GM19324 (cell line): Measurements from ENCODE around the gene CRTC2.
"Not testable (repeated sequence)": the region's sequence is repeated elsewhere in the genome, so short reads cannot be mapped to it uniquely, and the experiment has no call there.

ENCODE experiments used
- ATAC-seq: cut with Tn5 transposase; IDR thresholded peaks from one replicate; pipeline ENCODE4 v1.9.1; 2021; ENCODE audit warnings: mild to moderate bottlenecking, moderate library complexity; ENCODE audit not compliant: unreplicated experiment, low FRiP score

CRTC2 gene, protein sequence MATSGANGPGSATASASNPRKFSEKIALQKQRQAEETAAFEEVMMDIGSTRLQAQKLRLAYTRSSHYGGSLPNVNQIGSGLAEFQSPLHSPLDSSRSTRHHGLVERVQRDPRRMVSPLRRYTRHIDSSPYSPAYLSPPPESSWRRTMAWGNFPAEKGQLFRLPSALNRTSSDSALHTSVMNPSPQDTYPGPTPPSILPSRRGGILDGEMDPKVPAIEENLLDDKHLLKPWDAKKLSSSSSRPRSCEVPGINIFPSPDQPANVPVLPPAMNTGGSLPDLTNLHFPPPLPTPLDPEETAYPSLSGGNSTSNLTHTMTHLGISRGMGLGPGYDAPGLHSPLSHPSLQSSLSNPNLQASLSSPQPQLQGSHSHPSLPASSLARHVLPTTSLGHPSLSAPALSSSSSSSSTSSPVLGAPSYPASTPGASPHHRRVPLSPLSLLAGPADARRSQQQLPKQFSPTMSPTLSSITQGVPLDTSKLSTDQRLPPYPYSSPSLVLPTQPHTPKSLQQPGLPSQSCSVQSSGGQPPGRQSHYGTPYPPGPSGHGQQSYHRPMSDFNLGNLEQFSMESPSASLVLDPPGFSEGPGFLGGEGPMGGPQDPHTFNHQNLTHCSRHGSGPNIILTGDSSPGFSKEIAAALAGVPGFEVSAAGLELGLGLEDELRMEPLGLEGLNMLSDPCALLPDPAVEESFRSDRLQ

DNA sequence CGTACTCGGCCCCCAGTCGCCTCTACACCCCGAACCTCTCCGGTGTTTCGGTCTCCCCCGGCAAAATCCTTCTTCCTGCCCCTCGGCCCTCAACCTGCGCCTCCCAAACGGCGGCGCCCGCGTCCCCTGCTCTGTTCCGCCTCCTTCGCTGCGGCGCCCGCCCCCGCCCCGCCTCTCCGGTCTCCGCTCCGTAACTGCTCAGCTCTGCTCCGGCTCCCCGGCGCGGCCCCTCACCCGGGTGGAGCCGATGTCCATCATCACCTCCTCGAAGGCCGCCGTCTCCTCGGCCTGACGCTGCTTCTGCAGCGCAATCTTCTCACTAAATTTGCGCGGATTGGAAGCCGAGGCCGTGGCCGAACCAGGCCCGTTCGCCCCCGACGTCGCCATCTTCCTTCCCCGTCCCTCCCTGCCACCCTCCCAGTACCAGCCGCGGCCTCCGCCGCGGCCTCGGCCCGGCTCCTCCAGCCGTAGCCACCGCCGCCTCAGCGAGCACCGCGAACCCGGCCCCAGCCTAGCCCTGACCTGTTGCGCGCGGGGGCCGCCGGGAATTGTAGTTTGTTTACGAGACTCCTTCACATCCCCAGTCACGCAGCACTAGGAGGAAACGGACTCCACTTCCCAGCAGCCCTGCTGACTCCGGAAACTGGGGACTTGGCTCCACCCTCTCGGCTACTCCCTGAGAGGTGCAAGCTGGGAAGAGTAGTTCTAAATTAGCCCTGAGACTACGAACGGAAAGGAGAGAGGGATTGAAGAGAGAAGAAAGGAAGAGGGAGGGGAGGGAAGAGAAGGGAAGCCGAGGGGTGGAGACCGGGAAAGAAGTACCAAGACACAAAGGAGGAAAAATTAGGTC lies at the start of gene CRTC2:
TSS of gene CRTC2 (minus strand) at position 502 of the 850 bp plus-strand sequence. CDS start at position 387, 115 bp downstream.
- peak; percentile 65 for ATAC-seq

DNA sequence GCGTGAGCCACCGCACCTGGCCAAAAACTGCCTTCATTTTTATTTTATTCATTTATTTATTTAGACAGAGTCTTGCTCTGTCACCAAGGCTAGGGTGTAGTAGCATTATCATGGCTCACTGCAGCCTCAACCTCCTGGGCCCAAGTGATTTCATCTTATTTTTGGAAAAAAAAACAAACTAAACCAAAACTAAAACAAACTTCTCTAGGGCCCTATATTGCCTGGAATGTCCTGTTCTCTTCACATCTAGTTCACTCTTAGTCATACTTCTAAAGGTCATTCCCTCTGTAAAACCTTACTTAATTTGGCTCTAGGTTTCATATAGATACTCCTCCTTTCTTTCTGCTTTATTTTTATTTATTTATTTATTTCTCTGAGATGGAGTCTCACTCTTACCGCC lies 47.7 kb upstream of the CRTC2 start:
- ATAC-seq, result no peak

DNA sequence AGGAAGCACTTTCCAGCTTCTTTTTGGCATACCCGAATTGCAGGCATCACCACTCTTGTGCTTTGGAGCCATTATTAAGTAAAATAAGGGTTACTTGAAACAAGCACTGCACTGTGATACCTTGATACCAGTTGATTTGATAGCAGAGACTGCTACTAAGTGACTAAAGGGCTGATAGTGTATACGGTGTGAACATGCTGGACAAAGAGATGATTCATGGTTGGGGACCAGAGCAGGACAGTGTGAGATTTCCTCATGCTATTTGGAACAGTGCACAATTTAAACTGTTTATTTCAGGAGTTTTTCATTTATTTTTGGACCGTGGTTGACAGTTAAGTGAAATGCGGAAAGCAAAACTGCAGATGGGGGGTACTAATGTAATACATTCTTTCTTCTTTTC lies 42.0 kb upstream of the CRTC2 start:
- no peak for ATAC-seq

DNA sequence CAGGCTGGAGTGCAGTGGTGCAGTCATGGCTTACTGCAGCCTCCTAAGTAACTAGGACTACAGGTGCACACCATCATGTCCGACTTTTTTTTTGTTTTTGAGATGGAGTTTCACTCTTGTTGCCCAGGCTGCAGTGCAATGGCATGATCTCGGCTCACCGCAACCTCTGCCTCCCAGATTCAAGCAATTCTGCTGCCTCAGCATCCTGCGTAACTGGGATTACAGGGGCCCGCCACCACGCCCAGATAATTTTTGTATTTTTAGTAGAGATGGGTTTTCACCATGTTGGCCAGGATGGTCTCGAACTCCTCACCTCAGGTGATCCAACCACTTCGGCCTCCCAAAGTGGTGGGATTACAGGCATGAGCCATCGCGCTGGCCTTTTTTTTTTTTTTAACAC lies 38.5 kb upstream of the CRTC2 start:
- not testable (repeated sequence) for ATAC-seq

DNA sequence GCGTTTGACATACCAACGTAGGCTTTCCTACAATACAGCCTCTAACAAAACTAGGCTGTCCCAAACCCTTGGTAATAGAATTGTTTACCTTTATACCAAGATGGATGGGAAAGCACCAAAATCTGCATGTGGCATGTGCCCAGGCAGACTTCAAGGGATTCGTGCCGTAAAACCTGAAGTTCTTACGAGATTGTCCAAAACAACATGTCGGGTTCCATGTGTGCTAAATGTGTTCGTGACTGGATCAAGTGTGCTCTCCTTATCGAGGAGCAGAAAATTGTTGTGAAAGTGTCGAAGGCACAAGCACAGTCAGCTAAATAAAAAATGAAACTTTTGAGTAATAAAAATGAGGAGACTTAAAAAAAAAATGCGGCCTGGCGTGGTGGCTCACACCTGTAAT lies 37.2 kb upstream of the CRTC2 start:
- no peak for ATAC-seq

DNA sequence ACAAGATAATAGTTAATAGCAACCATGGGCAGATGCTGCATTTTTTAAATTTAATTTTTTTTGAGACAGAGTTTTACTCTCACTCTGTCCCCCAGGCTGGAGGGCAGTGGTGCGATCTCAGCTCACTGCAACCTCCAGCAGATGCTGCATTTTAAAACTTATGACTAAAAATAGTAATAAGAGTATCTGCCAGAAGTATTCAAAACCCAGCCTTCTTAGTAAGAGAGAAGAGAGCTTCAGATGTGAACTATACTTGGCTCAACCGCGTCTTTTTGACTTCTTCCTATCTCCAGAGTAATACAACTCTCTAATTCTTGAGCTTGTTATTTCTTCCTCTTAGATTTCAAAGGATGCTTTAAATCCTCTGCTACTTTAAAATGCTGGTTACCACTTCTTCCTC lies 36.8 kb upstream of the CRTC2 start:
- no peak for ATAC-seq

DNA sequence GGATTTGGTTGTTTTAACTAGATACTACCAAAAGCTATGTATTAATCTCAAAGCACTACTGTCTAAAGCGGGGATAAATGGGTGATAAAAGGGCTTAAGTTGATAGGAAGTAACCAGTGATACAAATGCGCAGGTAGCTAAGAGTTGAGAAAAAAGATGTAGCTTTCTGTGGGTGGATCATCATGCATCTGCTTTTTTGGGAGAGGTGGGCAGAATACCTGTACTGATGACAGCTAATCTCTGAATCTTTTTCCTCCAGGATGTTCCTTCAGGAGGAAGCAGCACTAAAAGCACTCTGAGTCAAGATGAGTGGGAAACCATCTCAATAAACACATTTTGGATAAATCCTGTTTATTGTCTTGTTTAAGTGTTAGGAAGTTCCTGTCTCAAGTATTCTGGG lies 33.4 kb upstream of the CRTC2 start:
- no peak for ATAC-seq

DNA sequence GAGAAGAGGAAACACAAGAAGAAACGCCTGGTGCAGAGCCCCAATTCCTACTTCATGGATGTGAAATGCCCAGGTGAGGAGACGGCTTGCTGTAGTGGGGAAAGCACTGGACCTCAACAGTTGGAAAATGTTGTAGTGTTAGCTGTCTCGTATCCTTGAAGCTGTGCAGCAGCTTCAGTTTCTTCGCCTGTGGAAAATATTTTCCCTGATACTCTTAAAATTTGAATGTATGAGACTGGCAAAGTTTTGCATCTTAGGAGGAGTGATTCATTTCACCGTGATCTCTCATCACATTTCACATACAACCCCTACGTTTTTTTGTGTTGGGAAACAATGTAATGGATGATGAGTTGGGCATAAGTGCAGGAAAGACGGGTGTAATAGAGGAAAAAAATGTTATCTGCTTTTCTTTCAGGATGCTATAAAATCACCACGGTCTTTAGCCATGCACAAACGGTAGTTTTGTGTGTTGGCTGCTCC lies 32.8 kb upstream of the CRTC2 start:
- ATAC-seq, result no peak

DNA sequence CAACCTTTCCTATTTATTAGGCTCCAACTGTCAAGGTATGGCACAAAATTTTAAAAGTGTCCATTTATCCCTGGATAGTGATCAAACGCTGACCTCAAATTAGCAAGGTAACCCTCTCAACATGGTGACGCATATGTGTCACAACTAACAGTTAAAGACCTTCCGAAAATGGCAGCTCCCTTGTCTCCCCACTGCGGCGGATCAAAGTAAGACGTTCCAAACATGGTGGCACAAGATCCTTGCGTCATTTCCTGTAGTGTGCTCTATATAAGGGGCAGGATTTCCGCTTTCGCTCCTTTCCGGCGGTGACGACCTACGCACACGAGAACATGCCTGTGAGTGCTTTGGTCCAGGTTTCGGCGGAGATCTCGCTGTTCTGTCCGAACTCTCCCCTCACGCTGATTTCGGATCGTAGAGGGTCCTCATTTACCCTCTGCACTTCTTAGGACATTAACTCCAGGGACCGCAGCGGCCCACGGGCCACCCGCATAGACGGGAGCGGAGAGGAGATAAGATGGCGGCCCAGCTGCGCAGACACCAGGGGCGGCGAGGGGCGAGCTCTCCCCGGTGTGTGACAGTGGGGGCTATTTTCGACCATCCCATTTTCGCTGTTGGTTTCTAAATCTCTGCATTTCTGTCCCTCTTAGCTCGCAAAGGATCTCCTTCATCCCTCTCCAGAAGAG lies 32.2 kb upstream of the CRTC2 start, which contains the start of gene RPS27:
TSS of gene RPS27 (plus strand) at position 295 of the 683 bp plus-strand sequence. CDS start at position 330, 35 bp downstream.
- peak; percentile 88 for ATAC-seq

DNA sequence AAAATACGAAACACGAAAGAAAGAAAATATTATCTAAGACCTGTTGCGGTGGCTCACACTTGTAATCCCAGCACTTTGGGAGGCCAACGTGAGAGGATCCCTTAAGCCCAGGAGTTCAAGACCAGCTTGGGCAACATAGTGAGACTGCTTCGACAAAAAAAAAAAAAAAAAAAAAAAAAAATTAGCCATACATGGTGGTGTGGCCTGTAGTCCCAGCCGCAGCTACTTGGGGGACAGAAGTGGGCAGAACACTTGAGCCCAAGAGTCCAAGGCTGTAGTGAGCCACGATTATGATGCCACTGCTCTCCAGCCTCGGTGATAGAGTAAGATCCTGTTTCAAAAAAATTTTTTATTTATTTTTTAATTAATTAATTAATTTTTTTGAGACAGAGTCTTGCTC lies 29.2 kb upstream of the CRTC2 start:
- no peak for ATAC-seq

DNA sequence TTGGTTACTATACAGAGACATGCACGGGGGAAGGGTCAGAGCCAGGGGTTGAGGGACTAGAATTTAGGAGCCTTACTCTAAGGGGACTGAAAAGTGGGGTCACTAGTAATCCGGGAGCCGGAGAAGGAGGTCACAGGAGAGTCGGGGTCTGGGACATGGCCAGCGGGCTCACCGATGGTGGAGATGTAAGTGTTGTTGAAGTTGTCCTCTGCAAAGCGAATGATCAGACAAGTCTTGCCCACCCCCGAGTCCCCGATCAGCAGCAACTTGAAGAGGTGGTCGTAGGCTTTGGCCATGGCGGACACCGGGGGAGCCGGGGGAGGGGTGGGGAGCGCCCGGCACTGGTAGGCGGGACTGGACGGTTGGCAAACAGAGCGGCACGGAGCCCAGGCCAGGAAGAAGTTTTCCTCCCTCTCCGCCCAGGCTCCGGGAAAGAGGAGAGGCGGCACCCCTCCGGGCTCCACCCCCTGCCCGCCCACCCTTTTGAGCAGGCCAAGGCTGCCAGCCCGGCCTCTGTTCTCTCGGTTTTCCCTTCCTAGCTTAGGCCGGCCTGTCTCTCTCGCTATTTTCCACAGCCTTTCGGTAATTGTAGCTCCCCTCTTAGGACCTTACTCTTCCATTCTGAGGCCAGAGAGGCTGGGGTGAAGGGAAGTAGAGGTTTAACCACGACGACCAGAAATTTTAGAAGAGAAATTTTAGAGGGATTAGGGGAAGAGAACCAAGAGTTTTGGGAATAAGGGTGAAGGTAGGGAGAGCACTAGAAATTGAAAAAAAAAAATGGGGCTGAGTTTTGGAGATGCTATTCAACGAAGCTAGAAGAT lies 27.7 kb upstream of the CRTC2 start, which contains the start of gene RAB13:
TSS of gene RAB13 (minus strand) at position 399 of the 821 bp plus-strand sequence. CDS start at position 296, 103 bp downstream.
- ATAC-seq, result no peak

DNA sequence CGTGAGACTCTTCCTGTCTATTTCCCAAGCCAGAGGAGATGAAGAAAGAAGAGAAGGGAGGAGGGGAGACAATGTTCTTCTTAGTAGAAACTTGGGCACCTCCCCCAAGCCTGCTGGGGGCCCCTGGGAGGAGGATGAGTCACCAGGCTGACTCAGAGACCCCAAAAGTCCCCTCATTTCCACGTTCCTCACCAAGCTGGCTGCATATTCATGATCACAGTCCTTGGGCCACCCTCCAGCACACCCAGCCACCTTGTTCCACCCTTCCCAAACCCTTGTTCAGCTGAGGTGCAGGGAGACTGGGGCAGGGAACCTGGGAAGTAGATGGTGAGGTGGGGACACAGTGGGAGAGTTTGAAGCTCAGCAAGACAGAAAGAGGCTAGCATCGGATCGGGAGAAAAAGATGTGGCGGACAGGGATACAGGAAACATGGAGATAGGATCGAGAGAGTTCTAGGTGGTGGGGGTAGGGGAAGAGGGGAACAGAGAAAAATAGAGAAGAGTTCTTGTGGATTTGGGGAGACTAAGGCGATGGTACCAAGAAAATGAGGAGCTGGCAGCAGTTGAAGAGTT lies 27.0 kb upstream of the CRTC2 start:
- no peak for ATAC-seq

DNA sequence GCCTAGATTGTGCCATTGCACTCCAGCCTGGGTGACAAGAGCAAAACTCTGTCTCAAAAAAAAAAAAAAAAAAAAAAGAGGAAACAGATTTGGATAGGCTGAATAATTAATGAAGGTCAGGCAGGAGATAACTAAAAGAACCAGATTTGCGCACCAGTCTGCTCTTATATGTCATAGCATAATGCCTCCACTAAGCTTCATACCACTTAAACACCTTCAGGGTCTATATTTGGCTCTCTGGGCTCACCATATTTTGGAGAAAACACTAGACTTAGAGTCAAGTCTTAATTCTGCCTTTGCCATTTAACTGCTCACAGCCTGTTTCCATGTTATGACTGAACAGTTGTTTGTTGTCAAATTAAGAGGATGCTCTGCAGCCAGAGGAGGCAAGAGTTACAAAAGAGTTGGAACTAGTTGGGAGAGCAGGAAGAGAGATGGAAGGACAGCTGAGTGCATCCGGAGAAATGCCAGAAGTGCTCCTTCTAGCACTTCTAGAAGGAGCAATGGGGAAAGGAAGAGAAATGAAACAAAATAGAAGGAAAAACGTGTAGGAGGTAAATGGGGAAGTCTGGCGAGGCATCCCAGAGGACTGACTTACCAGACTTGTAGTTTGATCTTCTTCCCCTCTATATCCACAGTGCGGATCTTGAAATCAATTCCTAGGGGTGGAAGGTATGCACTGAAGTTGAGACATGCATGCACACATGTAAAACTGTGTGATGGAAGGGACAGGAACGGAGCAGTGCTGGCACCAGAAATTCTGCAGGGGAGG lies 25.9 kb upstream of the CRTC2 start:
- no peak for ATAC-seq

DNA sequence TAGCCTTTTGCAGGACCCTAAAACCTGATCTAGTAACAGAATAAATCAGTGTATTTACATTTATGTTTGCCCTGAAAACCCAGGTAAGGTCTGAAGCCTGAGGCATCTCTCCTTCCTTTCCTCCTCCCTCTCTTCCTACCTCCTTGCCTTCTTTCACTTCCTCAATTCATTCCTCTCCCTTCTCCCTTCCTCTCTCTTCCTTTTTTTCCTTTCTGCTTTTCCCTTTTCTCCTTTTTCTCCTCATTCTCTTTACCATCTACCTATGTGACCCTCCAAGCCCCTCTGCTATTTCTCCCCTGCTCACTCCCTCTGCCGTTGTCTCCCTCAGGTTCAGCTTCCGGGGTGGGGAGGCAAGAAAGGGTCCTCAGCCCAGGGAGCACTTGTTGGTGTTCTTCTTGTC lies 23.3 kb upstream of the CRTC2 start:
- ATAC-seq, result not testable (repeated sequence)

DNA sequence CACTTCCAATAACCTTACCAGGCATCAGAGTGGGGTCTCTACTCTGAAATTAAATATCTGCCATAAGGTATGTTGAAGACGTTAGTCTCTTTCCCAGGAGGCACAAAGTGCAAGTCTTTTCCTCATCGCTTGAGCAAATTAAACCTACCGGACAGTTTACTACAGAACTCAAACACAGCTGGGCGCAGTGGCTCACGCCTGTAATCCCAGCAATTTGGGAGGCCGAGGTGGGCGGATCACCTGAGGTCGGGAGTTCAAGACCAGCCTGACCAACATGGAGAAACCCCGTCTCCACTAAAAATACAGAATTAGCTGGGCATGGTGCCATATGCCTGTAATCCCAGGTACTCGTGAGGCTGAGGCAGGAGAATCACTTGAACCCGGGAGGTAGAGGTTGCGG lies 20.7 kb upstream of the CRTC2 start:
- ATAC-seq, result not testable (repeated sequence)

DNA sequence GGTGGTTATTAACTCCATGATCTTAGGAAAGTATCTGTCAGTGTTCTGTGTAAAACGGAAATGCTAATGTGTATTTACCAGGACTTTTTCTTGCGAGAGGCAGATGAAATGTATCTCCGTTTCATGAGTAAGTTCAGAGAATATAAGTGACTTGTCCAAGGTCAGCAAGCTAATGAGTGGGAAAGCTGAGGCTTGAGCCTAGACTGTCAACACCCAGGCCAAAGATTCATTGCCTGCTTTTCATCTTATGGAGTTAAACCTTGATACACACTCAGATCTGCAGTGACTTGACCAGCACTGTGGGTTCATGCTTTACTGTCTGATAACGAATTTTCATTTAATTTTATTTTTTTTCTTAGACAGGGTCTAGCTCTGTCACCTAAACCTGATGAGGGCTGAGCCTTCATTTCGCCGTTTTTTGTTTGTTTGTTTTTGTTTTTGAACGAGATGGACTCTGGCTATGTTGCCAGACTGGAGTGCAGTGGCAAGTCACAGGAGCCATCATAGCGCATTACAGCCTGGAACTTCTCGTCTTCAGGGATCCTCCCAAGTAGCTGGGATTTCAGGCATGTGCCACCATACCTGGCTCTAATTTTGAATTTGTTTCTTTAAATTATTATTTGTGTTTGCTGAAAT lies 20.0 kb upstream of the CRTC2 start:
- ATAC-seq, result no peak
